Inferior parietal cortex (tissue), 1 donor: ENCODE data around the gene BRAT1.

ENCODE experiments used
- DNase-seq: peaks from one replicate; pipeline ENCODE4 v3.0.0-alpha.2; 2016; ENCODE audit errors: extremely low spot score

BRAT1 gene

DNA sequence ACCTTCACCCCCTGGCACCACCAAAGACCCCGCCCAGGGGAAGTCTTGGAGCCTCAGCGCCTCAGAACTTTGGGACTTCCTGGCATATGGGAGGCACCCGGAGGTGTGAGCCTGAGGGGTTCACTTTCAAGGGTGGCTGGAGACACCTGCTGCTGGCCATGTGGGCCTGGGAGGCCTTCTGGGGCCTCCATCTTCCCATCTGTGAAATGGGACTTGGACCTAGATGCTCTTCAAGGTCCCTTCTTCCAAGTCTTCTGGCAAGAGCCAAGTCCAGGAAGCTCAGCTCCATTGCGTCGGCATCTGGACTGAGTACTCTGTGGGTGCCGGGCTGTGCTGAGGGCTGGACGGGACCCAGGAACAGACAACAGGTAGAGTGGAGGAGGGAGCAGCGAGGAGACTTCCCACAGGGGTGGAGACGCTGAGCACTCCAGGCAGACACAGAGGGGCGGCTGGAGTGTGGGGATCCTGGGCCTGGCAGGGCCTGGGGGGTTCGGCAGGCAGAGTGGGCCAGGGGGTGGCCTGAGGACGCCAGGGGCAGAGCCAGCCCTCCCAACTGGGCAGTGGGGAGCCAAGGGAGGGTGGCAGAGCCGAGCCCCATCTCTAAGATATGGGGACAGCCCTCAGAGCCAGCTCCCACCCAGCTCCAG lies 45.1 kb downstream of the BRAT1 start:
- no peak for DNase-seq

- DNase-seq, result no peak
Measured at GRCh38 chr7:2509298-2509906, 45.9 kb downstream of the BRAT1 start.

DNA sequence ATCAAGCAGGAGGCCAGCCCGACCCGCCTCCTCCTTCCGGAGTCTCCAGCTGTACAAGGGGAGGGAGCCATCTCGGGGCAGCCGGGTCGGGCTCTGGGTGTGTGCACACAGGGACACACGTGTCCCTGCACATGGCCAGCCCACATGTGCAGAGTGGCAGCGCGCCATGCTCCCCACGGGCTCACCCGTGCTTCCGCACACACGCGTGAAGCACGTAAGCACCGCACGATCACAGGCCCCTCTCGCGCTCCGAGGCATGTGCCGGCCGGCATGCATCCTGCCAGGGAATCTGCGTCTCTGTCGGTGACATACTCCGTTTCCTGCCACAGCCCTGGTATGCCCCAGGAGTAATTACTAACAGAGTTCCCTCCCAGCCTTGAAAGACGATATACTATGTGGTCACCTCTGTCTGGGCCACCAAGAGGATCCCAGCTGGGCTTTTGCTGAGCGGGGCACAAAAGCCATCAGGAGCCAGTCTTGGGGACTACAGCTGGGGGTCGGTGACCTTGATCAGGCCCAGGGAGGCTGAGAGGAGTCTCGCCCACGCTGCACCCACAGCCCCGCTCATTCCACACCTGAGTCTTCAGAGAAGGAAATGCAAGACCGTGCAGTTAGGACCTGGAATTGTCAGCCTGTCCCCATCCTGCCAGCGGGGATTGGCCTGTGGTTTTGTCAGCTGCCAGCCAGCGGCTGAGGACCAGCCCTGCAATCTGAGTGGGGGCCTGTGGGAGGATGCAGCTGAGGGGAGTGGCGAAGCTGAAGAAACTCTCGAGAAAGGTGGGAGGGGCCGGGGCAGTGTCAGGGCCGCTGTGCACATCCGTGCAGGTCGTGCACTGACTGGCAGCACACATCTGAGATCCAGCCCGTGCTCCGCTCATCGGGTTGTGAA lies 46.8 kb downstream of the BRAT1 start:
- no peak for DNase-seq

DNA sequence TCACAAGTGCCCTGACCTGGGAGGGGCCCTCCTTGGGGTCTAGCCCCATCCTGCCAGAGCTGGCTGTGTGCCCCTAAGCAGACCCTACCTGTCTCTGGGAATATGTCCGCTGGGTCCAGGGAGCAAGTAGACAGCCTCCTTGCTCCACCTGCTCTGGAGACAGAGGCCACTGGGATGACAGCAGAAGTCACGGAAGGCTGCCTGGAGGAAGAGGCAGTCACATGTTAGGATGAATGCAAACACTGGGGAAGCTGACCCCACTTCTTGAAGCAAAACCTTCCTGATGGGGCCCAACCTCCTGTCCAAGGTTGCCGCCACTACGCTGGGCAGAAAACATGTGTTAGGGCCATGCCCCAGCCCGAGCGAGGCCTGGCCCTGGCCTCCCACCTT lies 47.4 kb downstream of the BRAT1 start:
- no peak for DNase-seq

DNA sequence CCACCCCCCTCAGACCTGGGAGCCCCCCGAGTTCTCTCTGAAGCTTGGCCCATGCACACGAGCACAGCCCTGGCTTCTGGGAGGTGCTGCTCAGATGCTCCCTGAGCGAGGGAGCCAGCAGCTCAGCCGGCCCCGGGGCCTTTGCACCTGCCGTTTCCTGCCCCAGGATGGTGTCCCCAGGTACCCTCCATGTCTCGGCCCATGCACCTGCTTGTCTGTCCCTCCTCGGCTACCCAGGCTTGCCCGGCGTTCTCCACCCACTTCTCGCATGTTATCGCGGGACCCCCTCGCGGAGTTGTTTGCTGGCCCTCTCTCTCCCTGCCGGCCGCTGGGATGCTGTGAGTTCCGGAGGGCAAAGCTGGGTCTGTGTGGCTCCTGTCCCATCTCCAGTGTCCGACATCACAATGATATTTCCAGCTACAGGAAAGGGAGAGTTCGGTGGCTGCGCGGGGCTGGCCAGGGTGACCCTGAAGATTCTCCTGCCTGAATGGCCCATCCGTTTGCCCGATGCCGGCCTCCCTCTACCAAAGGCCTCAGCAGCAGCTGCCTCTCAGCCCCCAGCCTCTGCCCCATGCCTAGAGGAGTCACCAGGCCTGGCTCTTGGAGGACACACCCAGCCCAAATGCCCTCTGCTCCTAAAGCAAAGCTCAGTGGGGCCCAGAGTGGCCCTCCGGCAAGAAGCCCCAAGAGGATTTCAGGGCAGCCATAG lies 48.0 kb downstream of the BRAT1 start:
- DNase-seq, result no peak

DNA sequence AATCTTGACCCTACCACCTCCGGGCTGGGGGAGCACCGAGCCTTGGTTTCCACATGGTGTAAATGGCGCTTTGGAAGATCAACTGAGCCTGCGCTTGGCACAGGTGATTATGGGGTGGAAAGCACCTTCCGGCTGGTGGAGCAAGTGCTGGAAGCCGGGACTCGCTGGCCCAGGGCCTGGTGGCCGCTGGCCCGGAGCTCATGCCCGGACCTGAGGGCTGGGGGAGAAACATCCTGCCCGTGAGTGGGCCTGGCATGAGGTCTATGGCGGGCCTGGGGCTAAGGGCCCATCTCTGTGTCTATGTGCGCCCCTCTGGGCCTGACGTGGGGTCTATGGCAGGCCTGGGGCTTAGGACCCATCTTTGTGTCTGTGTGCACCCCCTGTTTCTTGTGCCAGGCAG lies 49.9 kb downstream of the BRAT1 start:
- DNase-seq, result no peak

- no peak for DNase-seq
Measured at GRCh38 chr7:2504889-2505375, 50.4 kb downstream of the BRAT1 start.

- DNase-seq, result no peak
Measured at GRCh38 chr7:2504128-2504888, 51.0 kb downstream of the BRAT1 start.

- DNase-seq, result no peak
Measured at GRCh38 chr7:2503056-2503941, 52.0 kb downstream of the BRAT1 start.

- no peak for DNase-seq
Measured at GRCh38 chr7:2502647-2502966, 52.7 kb downstream of the BRAT1 start.

DNA sequence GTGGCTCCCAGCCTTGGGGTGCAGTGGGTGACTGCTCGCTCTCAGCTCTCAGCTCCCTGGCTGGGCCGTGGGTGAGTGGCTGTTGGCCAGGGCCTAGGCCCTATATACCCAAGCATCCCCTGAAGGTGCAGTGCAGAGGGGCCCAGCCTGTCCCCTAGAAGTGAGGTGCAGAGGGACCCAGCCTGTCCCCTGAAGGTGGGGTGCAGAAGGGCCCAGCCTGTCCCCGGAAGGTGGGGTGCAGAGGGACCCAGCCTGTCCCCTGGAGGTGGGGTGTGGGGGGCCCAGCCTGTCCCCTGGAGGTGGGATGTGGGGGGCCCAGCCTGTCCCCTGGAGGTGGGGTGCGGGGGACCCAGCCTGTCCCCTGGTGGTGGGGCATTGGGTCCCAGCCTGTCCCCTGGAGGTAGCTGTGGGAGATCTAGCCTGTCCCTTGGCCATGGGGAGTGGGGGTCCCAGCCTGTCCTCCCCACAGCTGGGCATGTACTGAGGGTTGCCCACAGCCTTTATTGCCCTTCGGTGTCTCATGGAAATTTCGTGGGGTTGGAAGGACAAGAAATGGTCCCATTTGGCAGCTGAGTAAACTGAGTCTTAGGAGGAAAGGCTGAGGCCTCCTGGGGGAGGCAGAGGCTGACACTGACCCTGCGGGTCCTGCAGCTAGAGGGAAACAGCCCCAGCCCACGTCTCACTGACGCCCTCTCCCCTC lies 53.2 kb downstream of the BRAT1 start:
- DNase-seq, result no peak

DNA sequence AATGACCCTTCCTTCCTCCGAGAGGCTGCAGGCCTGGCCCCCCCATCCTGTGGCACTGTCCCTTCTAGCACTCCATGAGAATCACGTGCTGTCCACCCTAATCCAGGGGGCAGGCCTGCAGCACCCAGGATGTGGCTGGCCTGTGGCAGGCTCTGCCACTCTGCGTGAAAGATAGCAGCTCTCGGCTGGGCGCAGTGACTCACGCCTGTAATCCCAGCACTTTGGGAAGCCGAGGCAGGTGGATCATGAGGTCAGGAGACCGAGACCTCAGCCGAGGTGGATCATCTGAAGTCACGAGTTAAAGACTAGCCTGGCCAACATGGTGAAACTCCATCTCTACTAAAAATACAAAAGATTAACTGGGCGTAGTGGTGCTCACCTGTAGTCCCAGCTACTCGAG lies 54.6 kb downstream of the BRAT1 start:
- no peak for DNase-seq

DNA sequence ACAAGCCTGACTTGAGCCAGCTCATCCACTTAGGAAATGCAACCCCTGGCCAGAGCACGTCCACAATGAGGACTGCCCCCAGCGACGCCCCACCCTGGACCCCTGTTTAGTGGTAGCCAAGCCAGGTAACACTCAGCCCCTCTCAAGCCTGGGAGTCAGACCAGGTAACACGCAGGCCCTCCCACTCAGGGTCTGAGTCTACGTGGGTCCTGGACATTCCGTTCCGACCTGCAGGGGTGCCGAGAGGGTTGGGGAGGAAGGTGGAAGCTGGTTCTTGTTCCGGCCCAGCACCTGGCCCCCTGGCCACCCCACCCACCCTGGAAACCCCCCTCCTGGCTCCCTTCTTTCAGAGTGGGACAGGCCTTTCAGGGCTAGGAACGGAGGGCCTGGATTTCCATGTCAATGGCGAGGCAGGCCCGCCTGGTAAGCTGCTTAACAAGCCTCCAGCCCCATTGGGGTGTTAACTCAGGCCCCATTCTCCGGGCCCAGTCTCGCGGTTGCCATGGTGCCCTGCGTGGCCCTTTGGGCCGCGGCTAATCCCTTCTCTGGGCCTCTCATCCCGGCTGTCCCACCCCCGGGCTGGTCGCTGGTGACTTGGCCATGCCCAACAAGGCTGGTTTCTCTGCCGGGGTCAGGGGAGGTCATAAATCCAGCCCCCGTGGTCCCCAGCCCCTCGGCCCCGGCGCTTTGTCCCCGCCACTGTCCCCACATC lies 55.4 kb downstream of the BRAT1 start:
- DNase-seq, result no peak

- no peak for DNase-seq
Measured at GRCh38 chr7:2499181-2499580, 56.1 kb downstream of the BRAT1 start.

DNA sequence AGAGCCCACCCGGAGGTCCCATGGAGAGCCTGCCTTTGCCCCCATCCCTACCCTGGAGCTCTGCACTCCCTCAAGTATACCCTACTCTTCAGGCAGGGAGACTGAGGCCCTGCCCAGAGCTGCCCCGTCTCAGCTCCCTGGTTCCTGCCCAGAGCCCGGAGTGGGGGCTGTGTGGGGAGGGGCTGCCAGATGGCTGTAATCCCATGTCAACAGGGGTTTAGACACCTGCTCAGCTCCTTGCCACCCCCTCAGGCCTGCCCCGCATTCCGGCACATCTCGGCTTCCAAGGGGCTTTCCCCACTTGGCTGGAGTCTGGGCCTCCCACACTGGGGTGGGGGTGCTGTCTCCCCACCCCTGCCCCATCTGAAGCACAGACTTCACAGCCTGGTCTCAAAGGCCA lies 56.6 kb downstream of the BRAT1 start:
- no peak for DNase-seq

GRCh38 chr7:2497500-2498336 lies 57.6 kb downstream of the BRAT1 start:
- DNase-seq, result no peak

- no peak for DNase-seq
Measured at GRCh38 chr7:2497065-2497464, 58.3 kb downstream of the BRAT1 start.

DNA sequence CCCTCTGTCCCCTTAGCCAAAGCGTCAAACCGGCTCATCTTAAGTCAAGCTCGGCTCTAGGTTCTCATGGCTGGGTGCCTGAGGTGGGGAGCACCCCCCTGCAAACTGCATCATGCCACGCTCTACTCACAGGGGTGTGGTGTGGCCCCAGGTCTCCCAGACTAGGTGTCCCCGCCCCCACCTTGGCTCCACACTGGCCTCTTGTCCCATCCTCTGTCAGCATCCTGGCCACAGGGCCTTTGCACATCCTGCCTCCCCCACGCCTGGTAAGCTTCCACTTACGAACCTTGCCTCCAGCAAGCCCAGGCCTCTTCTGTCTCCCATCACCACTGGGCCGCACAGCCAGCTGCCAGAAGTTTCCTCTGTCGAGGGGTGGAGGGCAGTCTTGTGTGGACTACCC lies 58.9 kb downstream of the BRAT1 start:
- no peak for DNase-seq
